Cardiac muscle cell (in vitro differentiated cells and primary cell): Measurements from ENCODE around the gene SLC66A2. TPM values are rescaled to one million over a fixed set of nuclear protein-coding genes. Genes with fewer than 3 reads are reported as not detected.

Experiments used
- DNase-seq, 2 donors: peaks; one replicate each; pipeline versions ENCODE4 v3.0.0 to v3.0.0-alpha.2; 2010 to 2017; ENCODE audit warnings: low read depth in 1 of 2, low spot score in 1 of 2
- H3K27ac ChIP-seq: fragments of 200-600 bp; sonication (generic); 2 replicates; pipeline ENCODE4 v1.5.1; 2016
- H3K27me3 ChIP-seq: fragments of 200-600 bp; sonication (generic); 2 replicates; pipeline ENCODE4 v1.6.0; 2016; ENCODE audit warnings: control low read depth
- H3K36me3 ChIP-seq: fragments of 200-600 bp; sonication (generic); 2 replicates; pipeline ENCODE4 v1.5.1; 2016; ENCODE audit warnings: control low read depth
- H3K4me1 ChIP-seq: fragments of 200-600 bp; sonication (generic); 2 replicates; pipeline ENCODE4 v1.8.1; 2017; ENCODE audit warnings: low read depth, mild to moderate bottlenecking, mixed run types
- H3K4me3 ChIP-seq: fragments of 200-600 bp; sonication (generic); 2 replicates; pipeline ENCODE4 v1.5.1; 2016; ENCODE audit warnings: mild to moderate bottlenecking
- H3K9me3 ChIP-seq: fragments of 200-600 bp; sonication (generic); 2 replicates; pipeline ENCODE4 v1.5.1; 2017; ENCODE audit warnings: low read depth, mild to moderate bottlenecking, control low read depth
- CTCF ChIP-seq: IDR thresholded peaks from 2 replicates; pipeline ENCODE4 v1.5.1; 2012; ENCODE audit warnings: low read depth, mild to moderate bottlenecking, low read length
- polyA plus RNA-seq: library from polyadenylated mRNA; unstranded; fragments of >200 nt; fragmentation: Nextera tagmentation; extraction: Ambion mirVana; gene quantifications from 2 replicates; pipeline ENCODE4 v1.2.1, GENCODE V29; 2016
- total RNA-seq: library from RNA; depleted of rRNA; stranded (reverse); fragments of >200 nt; gene quantifications from 2 replicates; pipeline ENCODE4 v1.2.3, GENCODE V29; 2016

Gene SLC66A2
- total and polyA plus RNA-seq, 2 experiments from 2014 or later: 36.4 to 43.9 TPM

- TF ChIP-seq CTCF: no peak
- Histone ChIP-seq H3K36me3 (no peaks in the 10 kb centered on the region), H3K9me3 (no peaks in the 10 kb centered on the region), H3K4me1 (no peaks in the 10 kb centered on the region), H3K4me3 (no peak overlapping the region), H3K27ac (no peak overlapping the region), H3K27me3 (no peaks in the 10 kb centered on the region)
- no peak for DNase-seq
These were observed 24.5 kb downstream of the SLC66A2 start for GRCh38 chr18:79926715-79927606.

- DNase-seq: no peak
- no peak for TF ChIP-seq CTCF
These were observed 25.1 kb downstream of the SLC66A2 start for GRCh38 chr18:79926306-79926705.

GRCh38 chr18:79924814-79925731, 26.4 kb downstream of the SLC66A2 start:
- Histone ChIP-seq H3K27ac (no peak overlapping the region), H3K4me3 (no peak overlapping the region), H3K4me1 (no peaks in the 10 kb centered on the region), H3K9me3 (no peaks in the 10 kb centered on the region), H3K36me3 (no peaks in the 10 kb centered on the region), H3K27me3 (no peaks in the 10 kb centered on the region)
- no peak for TF ChIP-seq CTCF
- DNase-seq: no peak

More at GRCh38 chr18:79926306-79926705, 25.1 kb downstream of the SLC66A2 start:
- H3K9me3 ChIP-seq: no peaks in the 10 kb centered on the region
- no peaks in the 10 kb centered on the region for H3K36me3 ChIP-seq
- H3K4me3 ChIP-seq: no peak overlapping the region
- H3K4me1 ChIP-seq: no peaks in the 10 kb centered on the region
- no peak overlapping the region for H3K27ac ChIP-seq
- no peaks in the 10 kb centered on the region for H3K27me3 ChIP-seq

- DNase-seq: no peak
- Histone ChIP-seq H3K4me3 (no peak overlapping the region), H3K4me1 (no peaks in the 10 kb centered on the region), H3K36me3 (no peaks in the 10 kb centered on the region), H3K9me3 (no peaks in the 10 kb centered on the region), H3K27ac (no peak overlapping the region), H3K27me3 (no peaks in the 10 kb centered on the region)
- TF ChIP-seq CTCF: no peak
These were observed 27.4 kb downstream of the SLC66A2 start for GRCh38 chr18:79923896-79924585.

- H3K36me3 ChIP-seq: no peaks in the 10 kb centered on the region
- no peaks in the 10 kb centered on the region for H3K4me1 ChIP-seq
- no peak for TF ChIP-seq CTCF
- DNase-seq: no peak
- no peak overlapping the region for H3K27ac ChIP-seq
- no peaks in the 10 kb centered on the region for H3K27me3 ChIP-seq
- no peaks in the 10 kb centered on the region for H3K9me3 ChIP-seq
- H3K4me3 ChIP-seq: no peak overlapping the region
These were observed 28.5 kb downstream of the SLC66A2 start for GRCh38 chr18:79922971-79923411.
